Astrocyte (in vitro differentiated cells and primary cell): ENCODE measurements around the gene ALDH1A2.

Experiments used
- EZH2 ChIP-seq: IDR thresholded peaks from 2 replicates; pipeline ENCODE4 v1.6.1; 2012; ENCODE audit warnings: mild to moderate bottlenecking, low read length, inconsistent platforms; ENCODE audit not compliant: insufficient read depth
- TF ChIP-seq, protein P1 (sequence below): IDR thresholded peaks from 2 replicates; pipeline ENCODE4 v1.5.1; 2011; ENCODE audit warnings: low read depth, mild to moderate bottlenecking, inconsistent platforms, low read length, moderate library complexity; ENCODE audit not compliant: insufficient read depth

DNA sequence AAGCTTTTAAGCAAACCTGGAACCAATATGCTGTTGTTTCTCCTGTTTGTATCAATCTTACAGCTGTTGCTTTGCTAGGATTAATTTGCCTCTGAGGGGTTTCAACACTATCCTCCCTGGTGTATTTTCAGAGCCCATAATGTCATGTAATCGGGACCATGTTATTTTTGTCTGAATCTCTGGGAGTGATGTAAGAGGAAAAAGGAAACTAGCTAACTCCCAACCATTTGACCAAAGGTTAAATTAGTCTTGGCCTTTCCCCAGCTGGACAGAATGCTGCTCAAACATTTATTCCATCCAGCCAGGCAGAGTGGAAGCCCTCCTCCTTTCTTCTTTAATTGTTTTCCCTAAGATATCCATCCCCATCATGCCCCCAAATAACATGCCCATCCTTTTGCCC lies 142.2 kb downstream of the ALDH1A2 start:
- TF ChIP-seq, protein P1, sequence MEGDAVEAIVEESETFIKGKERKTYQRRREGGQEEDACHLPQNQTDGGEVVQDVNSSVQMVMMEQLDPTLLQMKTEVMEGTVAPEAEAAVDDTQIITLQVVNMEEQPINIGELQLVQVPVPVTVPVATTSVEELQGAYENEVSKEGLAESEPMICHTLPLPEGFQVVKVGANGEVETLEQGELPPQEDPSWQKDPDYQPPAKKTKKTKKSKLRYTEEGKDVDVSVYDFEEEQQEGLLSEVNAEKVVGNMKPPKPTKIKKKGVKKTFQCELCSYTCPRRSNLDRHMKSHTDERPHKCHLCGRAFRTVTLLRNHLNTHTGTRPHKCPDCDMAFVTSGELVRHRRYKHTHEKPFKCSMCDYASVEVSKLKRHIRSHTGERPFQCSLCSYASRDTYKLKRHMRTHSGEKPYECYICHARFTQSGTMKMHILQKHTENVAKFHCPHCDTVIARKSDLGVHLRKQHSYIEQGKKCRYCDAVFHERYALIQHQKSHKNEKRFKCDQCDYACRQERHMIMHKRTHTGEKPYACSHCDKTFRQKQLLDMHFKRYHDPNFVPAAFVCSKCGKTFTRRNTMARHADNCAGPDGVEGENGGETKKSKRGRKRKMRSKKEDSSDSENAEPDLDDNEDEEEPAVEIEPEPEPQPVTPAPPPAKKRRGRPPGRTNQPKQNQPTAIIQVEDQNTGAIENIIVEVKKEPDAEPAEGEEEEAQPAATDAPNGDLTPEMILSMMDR = no peak
- TF ChIP-seq EZH2 = no peak
